Neuron (in vitro differentiated cells): ENCODE data around the gene FKBP1A.

Experiments
- H2AFZ ChIP-seq: one replicate; pipeline ENCODE4 v1.6.1; 2013; ENCODE audit warnings: low read depth, mild to moderate bottlenecking, inconsistent platforms, low read length, moderate library complexity
- H3K27me3 ChIP-seq: one replicate; pipeline ENCODE4 v1.6.1; 2013; ENCODE audit warnings: low read length; ENCODE audit not compliant: insufficient read depth
- H3K36me3 ChIP-seq: one replicate; pipeline ENCODE4 v1.6.1; 2013; ENCODE audit warnings: low read length; ENCODE audit not compliant: insufficient read depth
- H3K4me1 ChIP-seq: one replicate; pipeline ENCODE4 v1.6.1; 2013; ENCODE audit warnings: low read length; ENCODE audit not compliant: insufficient read depth
- H3K4me3 ChIP-seq: 2 replicates; pipeline ENCODE4 v1.5.1; 2013; ENCODE audit warnings: mild to moderate bottlenecking, low read length, moderate library complexity
- H3K9me3 ChIP-seq: one replicate; pipeline ENCODE4 v1.6.1; 2013; ENCODE audit warnings: low read length

The FKBP1A gene

DNA sequence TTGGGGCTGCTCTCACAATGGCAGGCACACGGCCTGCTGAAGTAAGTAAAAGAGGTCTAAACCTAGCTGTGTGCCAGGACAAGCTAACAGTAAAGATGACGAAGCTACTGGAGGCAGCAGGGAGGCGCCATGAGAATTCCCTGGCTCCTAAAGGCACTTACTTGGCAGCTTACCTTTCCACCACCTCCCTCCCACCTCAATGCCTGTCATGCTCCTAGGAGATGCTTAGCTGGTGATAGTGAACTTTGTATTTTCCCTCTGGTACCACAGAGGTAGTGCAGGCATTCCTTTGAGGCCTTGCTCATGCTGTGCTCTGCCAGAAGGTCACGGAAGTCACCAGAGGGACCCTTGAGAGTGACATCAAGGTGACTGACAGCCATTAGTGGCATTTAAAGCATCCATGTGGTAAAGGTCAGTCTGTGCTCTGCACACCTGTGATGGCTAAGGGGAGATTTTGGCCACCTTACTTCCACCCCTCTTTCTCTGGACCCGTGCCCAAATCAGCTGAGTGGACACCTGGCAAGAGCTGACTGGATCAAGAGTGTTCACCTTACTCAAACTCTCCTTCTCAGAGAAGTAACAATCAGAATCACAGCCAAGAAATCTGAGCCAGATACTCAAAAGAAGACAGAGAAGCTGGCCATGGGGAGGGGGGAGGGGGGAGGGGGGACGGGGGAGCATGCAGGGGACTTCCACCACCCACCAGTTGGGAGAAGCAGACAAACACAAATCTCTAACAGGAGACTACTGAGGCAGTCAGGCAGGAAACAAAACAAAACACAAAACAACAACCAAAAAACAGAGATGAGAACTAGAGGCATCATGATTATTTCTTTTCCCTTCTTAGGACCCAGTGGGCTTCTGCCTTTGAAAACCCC, 2.9 kb downstream of the FKBP1A start:
- no peak overlapping the region for H2AFZ ChIP-seq

DNA sequence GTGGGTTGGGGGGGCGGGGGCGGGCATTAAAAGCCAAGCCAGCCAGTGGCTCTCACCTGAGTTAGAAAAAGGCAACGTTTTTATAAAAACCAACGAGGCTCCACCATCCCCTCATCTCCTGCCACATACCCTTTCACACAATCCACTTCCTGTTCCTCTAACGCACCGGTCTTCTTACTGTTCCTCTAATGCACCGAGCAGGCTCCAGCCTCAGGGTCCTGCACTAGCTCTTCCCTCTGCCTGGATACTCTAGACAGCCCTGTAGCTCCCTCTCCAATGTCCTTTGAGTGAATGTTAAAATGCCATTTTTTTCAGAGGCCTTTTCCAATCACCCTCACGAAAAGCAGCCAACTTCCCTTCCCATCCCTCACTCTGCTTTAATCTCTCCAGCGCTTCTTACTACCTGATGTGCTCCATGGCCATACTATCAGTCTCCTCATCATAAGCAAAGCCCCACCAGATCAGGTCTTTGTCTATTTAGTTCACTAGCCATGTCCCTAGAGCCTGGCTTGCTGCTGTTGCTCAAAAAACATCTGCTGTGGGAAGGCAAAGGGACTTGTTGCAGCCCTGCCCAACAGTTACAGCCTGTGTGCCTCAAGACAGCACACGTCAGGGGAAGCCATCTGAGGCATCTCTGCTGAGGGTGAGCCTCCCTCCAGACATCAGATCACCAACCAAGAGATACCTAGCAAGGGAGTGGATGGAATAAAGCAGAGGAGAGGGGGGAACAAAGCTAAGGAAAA, 3.9 kb downstream of the FKBP1A start:
- Histone ChIP-seq H3K9me3 (no peaks in the 10 kb centered on the region), H2AFZ (no peak overlapping the region), H3K4me1 (peaks cover 31% of the 10 kb centered on the region), H3K36me3 (peaks cover 8% of the 10 kb centered on the region), H3K27me3 (no peaks in the 10 kb centered on the region), H3K4me3 (no peak overlapping the region)

More for the DNA sequence above, 2.9 kb downstream of the FKBP1A start:
- Histone ChIP-seq H3K4me1 (peaks cover 31% of the 10 kb centered on the region), H3K9me3 (no peaks in the 10 kb centered on the region), H3K4me3 (no peak overlapping the region), H3K27me3 (no peaks in the 10 kb centered on the region), H3K36me3 (peaks cover 8% of the 10 kb centered on the region)

DNA sequence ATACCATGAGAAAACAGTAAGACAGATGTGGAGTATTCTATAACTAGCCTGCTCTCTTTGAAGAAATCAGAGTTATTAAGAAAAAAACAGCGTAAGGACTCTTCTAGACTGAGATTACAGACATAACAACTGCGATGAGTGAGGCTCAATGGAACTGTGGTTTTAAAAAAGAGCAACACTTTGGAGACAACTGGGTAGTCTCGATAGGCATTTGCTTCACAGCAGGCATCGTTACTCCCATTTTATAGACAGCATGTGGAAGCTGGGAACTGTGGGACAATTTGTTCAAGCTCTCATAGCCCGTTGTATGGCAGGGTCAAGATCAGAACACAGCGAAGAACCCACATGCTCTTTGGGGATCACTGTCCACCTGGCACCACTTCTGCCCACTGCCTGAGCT, 4.6 kb downstream of the FKBP1A start:
- Histone ChIP-seq H3K36me3 (peaks cover 8% of the 10 kb centered on the region), H3K27me3 (no peaks in the 10 kb centered on the region), H3K4me1 (peaks cover 27% of the 10 kb centered on the region), H3K4me3 (no peak overlapping the region), H3K9me3 (no peaks in the 10 kb centered on the region), H2AFZ (no peak overlapping the region)

DNA sequence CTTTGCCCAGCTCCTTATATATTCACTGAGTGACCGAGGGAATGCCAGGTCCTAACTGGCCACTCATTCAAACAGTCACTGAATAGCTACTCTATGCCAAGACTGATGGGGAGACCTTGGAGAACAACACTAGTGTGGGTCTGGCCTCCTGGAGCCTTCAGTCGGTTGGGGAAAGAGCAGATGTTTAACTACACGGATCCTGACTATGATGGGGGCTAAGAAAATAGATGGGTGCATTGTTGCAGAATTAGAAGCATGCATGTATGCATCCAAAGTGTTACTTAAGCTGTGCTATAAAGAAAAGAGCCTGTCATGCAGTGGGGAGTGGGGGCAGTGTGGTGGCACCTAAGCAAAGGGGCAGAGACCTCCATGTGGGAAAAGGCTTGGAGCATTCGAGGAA, 6.5 kb downstream of the FKBP1A start:
- Histone ChIP-seq H3K9me3 (no peaks in the 10 kb centered on the region), H3K4me1 (peaks cover 16% of the 10 kb centered on the region), H3K36me3 (peaks cover 8% of the 10 kb centered on the region), H3K27me3 (no peaks in the 10 kb centered on the region), H3K4me3 (no peak overlapping the region), H2AFZ (no peak overlapping the region)

DNA sequence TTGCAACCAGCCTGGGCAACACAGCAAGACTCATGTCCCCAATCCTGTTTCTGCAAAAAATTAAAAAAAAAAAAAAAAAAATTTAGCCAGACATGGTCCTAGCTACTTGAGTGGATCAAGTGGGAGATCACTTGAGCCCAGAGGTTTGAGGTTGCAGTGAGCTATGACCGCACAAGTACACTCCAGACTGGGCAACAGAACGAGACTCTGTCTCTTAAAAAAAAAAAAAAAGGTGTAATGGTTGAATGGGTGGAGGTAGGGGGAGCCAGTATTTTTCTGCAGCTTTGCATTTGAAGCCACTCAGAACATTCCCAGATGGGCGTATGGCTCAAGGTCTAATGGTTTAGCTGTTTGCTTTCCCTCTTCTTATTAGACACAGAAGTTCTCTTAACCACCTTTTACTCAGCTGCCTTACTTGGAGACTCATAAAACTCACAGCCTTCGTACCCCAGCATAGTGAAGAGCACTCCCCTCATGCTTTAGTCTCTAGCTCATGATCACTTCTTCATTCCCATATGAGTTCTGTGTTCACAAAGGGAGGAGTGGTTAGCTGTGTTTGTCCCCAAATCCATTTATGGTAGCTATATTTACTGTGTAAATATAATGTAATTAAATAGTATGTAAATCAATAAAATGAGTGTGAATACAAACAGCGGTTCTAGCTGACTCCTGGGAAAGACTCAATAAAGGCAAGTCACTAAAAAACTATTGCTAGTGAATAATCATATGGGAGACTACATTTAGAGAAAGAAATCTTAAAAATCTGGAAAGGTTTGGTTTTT, 9.0 kb downstream of the FKBP1A start:
- Histone ChIP-seq H2AFZ (no peak overlapping the region), H3K9me3 (no peaks in the 10 kb centered on the region), H3K27me3 (no peaks in the 10 kb centered on the region), H3K36me3 (peaks cover 8% of the 10 kb centered on the region), H3K4me1 (no peaks in the 10 kb centered on the region), H3K4me3 (no peak overlapping the region)

DNA sequence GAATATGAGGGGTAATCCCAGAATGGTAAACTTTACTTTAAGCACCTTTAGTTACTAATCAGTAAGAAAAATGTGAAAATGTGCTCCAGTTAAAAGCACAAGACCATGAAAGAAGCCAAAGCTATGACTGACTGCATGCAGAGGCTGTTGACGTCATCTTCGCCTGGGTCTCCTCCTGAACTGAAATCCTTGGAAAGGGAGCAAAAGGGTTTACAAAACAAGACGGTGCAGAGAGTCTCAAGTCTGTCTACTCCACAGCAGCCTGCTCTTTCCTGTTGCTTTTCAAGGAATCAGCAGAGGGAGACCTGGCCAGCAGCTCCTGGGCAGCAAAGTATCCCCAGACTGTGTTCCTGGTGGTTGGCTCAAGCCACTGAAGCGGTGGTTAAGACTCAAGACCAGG, 10.2 kb downstream of the FKBP1A start:
- Histone ChIP-seq H3K4me1 (no peaks in the 10 kb centered on the region), H3K36me3 (peaks cover 8% of the 10 kb centered on the region), H3K9me3 (no peaks in the 10 kb centered on the region), H3K4me3 (no peak overlapping the region), H2AFZ (no peak overlapping the region), H3K27me3 (no peaks in the 10 kb centered on the region)

DNA sequence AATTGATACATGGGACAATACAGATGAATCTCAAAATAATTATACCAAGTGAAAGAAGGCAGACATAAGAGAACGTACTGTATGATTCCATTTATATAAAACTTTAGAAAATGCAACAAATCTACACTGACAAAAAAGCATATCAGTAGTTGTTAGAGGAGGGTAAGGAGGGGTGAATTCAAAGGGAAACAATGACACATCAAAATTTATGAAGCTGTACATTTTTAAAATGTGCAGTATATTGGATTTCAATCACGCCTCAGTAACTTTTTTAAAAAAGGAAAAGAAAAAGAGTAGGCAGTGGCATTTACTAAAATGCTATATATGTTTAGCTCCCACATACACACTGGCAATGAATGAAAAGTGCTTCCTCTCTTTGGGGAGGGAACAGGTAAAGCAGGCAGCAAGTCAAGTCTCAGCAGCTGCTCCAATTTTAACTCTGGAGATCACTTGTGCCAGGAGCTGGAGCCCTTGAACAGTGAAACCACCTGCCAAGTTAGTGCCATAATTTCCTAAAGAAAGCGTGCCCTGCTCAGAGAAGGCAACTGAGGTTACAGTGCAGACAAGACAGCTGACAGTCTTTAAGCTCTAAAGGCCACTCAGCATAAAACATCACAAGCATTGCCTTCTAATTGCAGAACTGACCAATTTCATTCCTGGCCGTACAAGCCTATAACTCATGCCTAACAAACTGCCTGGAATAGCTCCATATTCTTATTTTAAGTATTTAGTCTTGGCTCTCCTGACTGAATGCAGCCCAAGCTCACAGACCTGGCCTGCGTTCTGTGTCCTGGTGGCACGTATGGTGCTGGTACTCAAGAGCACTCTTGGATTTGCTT, 10.9 kb downstream of the FKBP1A start:
- Histone ChIP-seq H3K27me3 (no peaks in the 10 kb centered on the region), H3K4me3 (no peak overlapping the region), H3K4me1 (no peaks in the 10 kb centered on the region), H3K36me3 (peaks cover 8% of the 10 kb centered on the region), H3K9me3 (no peaks in the 10 kb centered on the region), H2AFZ (no peak overlapping the region)

DNA sequence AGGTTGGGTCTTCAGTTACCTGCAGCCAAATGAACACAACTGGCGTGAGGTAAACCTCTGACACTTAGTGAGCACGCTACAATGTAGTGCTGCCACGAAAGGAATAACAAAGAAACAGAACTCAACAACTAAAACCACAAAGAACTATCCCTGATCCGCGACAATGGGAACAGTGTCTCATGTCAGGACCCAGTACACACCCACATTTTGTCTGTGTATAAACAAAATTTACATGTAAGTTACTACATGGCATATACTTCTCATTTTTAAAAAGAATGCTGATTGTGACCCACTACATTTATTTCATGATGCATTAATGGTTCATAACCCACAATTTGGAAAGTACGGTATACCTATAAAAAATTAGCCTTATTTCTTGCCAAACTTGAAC, 14.1 kb downstream of the FKBP1A start:
- H3K4me1 ChIP-seq = peaks cover 2% of the 10 kb centered on the region
- H3K4me3 ChIP-seq = no peak overlapping the region
- no peaks in the 10 kb centered on the region for H3K27me3 ChIP-seq
- H3K9me3 ChIP-seq = no peaks in the 10 kb centered on the region
- peaks cover 10% of the 10 kb centered on the region for H3K36me3 ChIP-seq
- no peak overlapping the region for H2AFZ ChIP-seq

DNA sequence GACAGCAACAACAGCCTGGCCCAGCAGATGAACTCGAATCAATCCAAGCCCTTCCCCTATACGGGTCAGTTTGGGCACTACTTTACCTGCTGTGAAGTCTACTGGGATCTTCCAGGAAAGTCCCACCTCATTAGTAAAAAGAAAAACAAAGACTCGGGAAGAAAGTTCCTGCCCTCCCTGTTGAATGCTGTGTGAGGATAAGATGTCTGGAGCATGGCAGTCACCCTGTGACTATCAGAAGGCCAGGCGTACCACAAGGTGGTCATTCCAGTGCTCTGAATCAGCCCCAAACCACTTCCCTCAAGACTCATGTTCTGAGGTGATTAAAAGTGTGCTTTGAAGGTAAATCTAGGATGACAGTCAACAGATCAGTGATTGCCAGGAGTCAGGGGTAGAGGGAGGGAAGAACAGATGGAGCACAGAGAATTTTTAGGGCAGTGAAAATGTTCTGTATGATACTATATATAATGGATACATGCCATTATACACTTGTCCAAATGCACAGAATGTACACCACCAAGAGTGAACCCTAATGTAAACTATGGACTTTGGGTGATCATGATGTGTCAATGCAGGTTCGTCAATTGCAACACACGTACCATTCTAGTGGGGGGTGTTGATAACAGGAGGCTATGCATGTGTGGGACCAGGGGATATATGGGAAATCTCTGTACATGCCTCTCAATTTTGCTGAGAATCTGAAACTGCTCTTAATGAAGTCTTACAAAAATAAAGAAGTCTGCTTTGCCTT, 14.7 kb downstream of the FKBP1A start:
- no peak overlapping the region for H3K4me3 ChIP-seq
- H3K36me3 ChIP-seq = peaks cover 16% of the 10 kb centered on the region
- peaks cover 2% of the 10 kb centered on the region for H3K4me1 ChIP-seq
- no peaks in the 10 kb centered on the region for H3K9me3 ChIP-seq
- H2AFZ ChIP-seq = no peak overlapping the region
- no peaks in the 10 kb centered on the region for H3K27me3 ChIP-seq

DNA sequence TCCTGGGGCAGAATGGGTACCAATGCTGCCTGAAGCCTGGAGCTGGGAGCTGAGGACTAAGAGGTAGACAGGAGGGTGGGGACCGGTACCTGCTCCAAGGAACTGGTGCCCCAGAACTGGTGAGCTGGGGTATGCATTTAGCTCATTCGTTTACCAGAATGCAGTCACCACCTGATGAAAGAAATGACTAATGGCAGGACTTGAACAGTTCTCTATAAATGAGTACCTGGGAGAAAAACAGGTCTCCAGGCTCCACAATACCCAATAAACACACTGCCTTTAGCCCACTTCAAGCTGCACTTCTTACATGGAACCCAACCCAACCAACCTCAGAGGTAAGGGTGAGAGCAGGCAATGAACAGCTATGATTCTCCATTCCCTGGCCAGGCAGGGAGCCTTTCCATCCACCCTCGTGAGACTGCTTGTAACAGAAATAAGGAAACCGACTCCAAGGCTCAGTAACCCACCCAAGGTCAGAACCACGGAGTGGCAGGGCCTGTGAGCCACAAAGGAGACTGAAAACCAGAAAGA, 15.4 kb downstream of the FKBP1A start:
- peaks cover 19% of the 10 kb centered on the region for H3K36me3 ChIP-seq
- H3K27me3 ChIP-seq = no peaks in the 10 kb centered on the region
- no peaks in the 10 kb centered on the region for H3K9me3 ChIP-seq
- peaks cover 2% of the 10 kb centered on the region for H3K4me1 ChIP-seq
- no peak overlapping the region for H3K4me3 ChIP-seq
- H2AFZ ChIP-seq = no peak overlapping the region

DNA sequence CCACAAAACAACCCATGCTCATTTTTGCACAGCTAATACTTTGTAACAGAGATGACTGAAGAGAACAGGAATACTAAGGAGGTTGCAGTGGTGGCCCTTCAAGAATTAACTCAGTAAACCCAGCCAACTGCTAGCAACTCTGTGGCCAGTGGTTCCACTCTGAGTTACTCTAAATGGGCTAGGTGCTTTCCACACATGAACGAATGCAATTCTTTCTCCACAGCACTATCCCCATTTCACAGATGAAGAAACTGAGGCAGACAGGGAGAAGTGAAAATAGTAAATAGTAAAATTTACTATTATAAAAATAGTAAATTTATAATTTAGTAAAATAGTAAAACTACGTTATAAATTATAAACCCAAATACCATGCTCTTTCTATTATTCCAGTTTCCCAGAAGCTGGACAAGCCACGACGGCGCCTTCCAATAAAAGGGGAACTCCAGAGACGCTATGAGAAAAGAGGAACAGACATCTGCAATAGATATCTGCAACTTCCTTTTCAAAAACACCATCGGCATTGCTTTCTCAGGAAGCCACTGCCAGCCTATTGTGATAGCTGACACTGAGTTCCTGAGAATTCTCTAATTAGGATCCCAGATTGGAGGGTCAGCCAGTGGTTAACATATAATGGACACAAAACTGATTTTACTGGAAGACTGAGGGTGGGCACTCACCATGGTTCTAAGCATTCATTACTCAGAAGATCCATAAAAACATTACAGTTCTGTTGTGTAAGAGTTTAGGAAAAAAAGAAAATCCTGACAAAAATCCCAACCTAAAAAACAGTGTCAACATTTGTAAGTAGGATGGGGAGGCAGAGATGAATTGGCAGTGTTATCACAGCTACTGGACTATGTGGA, 16.2 kb downstream of the FKBP1A start:
- Histone ChIP-seq H3K27me3 (no peaks in the 10 kb centered on the region), H2AFZ (no peak overlapping the region), H3K9me3 (no peaks in the 10 kb centered on the region), H3K4me1 (peaks cover 2% of the 10 kb centered on the region), H3K36me3 (peaks cover 27% of the 10 kb centered on the region), H3K4me3 (no peak overlapping the region)
